Measurements from ENCODE around the gene ADAMTS3.

The ADAMTS3 gene

DNA sequence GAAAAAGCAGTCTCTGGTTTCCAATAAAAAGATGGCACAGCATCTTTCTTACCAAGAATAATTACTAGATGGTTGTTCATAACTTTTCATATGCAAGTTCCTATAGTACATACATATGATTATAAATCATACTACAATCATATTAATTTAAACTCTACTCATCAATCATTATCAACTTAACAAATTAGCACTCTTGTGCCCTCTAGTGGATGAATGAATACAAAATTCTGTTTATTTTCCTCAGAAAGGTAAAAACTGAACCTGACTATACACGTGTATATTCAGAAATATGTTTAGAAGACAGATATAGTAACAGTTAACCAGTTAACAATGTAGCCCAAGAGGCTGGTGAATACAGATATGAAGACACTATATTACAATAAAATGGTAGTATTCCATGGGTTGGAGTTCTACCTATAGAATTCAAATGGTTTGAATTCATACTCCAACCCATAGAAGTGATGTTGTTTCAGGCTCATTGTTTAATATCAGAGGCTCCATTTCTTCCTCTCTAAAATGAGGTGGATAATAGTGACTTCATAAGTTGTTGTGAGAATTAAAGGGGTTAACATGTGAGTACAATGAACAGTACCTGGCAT, 100.0 kb downstream of the ADAMTS3 start:
- CTCF ChIA-PET, result interaction anchor here (0.6 to 4.6 kb wide), 6 partner anchors 12 to 150 kb away, joined by 3 to 45 read pairs (median 4); no protein-coding TSS in a partner anchor
- POLR2A ChIA-PET, result no interaction called here
- Histone ChIP-seq H3K27ac (ENCODE audit: extremely low read depth, low read depth, low read length) (no peak overlapping the region), H3K9me3 (ENCODE audit: control insufficient read depth, insufficient read depth, low read depth, low read length) (no peaks in the 10 kb centered on the region), H3K4me3 (ENCODE audit: low read depth, low read length) (no peak overlapping the region), H3K36me3 (ENCODE audit: control insufficient read depth in 2 of 2, insufficient read depth in 1 of 2, low read length in 2 of 2) (no peaks in the 10 kb centered on the region), H3K4me1 (ENCODE audit: control insufficient read depth, insufficient read depth, low read length) (no peaks in the 10 kb centered on the region)
- TF ChIP-seq ZNF23 (tag by site-specific recombination; IDR thresholded peaks at IDR 0.05; ENCODE audit: borderline replicate concordance) (no peak), ZNF133 (tag by site-specific recombination; IDR thresholded peaks at IDR 0.05) (no peak), OVOL3 (tag by site-specific recombination; IDR thresholded peaks at IDR 0.05) (no peak), ZBTB8A (tag by site-specific recombination; IDR thresholded peaks at IDR 0.05) (no peak), ZNF654 (tag by site-specific recombination; IDR thresholded peaks at IDR 0.05; ENCODE audit: low read depth) (peak; percentile 57), ZBTB21 (tag by site-specific recombination; IDR thresholded peaks at IDR 0.05) (no peak), ZNF112 (tag by site-specific recombination; IDR thresholded peaks at IDR 0.05) (no peak), KLF10 (tag by site-specific recombination; IDR thresholded peaks at IDR 0.05) (no peak)
- TF ChIP-seq, protein P1, sequence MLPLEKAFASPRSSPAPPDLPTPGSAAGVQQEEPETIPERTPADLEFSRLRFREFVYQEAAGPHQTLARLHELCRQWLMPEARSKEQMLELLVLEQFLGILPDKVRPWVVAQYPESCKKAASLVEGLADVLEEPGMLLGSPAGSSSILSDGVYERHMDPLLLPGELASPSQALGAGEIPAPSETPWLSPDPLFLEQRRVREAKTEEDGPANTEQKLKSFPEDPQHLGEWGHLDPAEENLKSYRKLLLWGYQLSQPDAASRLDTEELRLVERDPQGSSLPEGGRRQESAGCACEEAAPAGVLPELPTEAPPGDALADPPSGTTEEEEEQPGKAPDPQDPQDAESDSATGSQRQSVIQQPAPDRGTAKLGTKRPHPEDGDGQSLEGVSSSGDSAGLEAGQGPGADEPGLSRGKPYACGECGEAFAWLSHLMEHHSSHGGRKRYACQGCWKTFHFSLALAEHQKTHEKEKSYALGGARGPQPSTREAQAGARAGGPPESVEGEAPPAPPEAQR (tag by site-specific recombination; IDR thresholded peaks at IDR 0.05), result no peak

DNA sequence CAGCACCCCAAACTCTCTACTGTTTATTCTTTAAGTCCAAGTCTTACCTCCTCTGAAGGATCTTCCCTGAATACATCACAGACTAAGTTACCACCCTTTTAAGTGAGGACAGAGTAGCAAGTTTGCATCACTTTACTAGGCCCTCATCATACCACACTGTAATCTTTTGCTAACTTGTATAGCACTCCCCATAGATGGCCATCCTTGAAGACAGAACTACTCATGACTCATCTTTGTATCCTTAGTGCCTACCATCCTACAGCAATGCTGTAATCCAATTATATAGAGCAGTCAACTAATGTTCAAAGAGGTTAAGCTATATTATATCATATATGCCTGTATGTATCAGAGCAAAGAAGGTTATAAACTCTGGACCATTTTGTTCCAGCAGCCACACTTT, 101.4 kb downstream of the ADAMTS3 start:
- CTCF ChIA-PET, result interaction anchor here (0.5 to 4.6 kb wide), 5 partner anchors 11 to 480 kb away, joined by 3 to 45 read pairs (median 5); no protein-coding TSS in a partner anchor
- Histone ChIP-seq H3K9me3 (ENCODE audit: control insufficient read depth, insufficient read depth, low read depth, low read length) (no peaks in the 10 kb centered on the region), H3K36me3 (ENCODE audit: control insufficient read depth in 2 of 2, insufficient read depth in 1 of 2, low read length in 2 of 2) (no peaks in the 10 kb centered on the region), H3K27ac (ENCODE audit: extremely low read depth, low read depth, low read length) (no peak overlapping the region), H3K4me3 (ENCODE audit: low read depth, low read length) (no peak overlapping the region), H3K4me1 (ENCODE audit: control insufficient read depth, insufficient read depth, low read length) (no peaks in the 10 kb centered on the region)
- POLR2A ChIA-PET, result no interaction called here
- no peak for TF ChIP-seq ZNF157 (tag by site-specific recombination; IDR thresholded peaks at IDR 0.05)
- no peak for TF ChIP-seq GLIS1 (tag by site-specific recombination; IDR thresholded peaks at IDR 0.05)
- TF ChIP-seq, protein P2, sequence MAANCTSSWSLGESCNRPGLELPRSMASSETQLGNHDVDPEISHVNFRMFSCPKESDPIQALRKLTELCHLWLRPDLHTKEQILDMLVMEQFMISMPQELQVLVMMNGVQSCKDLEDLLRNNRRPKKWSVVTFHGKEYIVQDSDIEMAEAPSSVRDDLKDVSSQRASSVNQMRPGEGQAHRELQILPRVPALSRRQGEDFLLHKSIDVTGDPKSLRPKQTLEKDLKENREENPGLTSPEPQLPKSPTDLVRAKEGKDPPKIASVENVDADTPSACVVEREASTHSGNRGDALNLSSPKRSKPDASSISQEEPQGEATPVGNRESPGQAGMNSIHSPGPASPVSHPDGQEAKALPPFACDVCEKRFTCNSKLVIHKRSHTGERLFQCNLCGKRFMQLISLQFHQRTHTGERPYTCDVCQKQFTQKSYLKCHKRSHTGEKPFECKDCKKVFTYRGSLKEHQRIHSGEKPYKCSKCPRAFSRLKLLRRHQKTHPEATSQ (tag by site-specific recombination; IDR thresholded peaks at IDR 0.05), result no peak
- TF ChIP-seq SP7 (tag by site-specific recombination; IDR thresholded peaks at IDR 0.05), result no peak
- no peak for TF ChIP-seq ZNF654 (tag by site-specific recombination; IDR thresholded peaks at IDR 0.05; ENCODE audit: low read depth)
- no peak for TF ChIP-seq TCF7L2 (IDR thresholded peaks at IDR 0.05; ENCODE audit: borderline replicate concordance, low read depth, low read length)
- no peak for TF ChIP-seq RBAK (tag by site-specific recombination; IDR thresholded peaks at IDR 0.05)
- TF ChIP-seq ZNF391 (tag by site-specific recombination; IDR thresholded peaks at IDR 0.05; ENCODE audit: borderline replicate concordance, low read depth), result no peak
- TF ChIP-seq ZNF48 (tag by site-specific recombination; IDR thresholded peaks at IDR 0.05), result no peak
- no peak for TF ChIP-seq YY2 (tag by site-specific recombination; IDR thresholded peaks at IDR 0.05)
- TF ChIP-seq, protein P3, sequence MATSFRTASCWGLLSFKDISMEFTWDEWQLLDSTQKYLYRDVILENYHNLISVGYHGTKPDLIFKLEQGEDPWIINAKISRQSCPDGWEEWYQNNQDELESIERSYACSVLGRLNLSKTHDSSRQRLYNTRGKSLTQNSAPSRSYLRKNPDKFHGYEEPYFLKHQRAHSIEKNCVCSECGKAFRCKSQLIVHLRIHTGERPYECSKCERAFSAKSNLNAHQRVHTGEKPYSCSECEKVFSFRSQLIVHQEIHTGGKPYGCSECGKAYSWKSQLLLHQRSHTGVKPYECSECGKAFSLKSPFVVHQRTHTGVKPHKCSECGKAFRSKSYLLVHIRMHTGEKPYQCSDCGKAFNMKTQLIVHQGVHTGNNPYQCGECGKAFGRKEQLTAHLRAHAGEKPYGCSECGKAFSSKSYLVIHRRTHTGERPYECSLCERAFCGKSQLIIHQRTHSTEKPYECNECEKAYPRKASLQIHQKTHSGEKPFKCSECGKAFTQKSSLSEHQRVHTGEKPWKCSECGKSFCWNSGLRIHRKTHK (tag by site-specific recombination; IDR thresholded peaks at IDR 0.05), result no peak
- TF ChIP-seq SCRT1 (tag by site-specific recombination; IDR thresholded peaks at IDR 0.05; ENCODE audit: borderline replicate concordance), result no peak

Data from HEK293 (cell line).